WTC11 (cell line): ENCODE data around the gene GRK6. TPM values are rescaled to one million over a fixed set of nuclear protein-coding genes. Genes with fewer than 3 reads are reported as not detected.

Experiments used
- ATAC-seq: fragments of 200-7000 bp; cut with Tn5 transposase; 2 replicates; pipeline ENCODE4 v1.10.0; 2021; ENCODE audit warnings: mild to moderate bottlenecking, moderate library complexity
- CTCF ChIA-PET: fragments of 300-600 bp; sonication (Branson Sonifier 250); formaldehyde crosslinking; loops from one replicate; lab custom pipeline; 2021; ENCODE audit warnings: antibody characterized with exemption; lab: Charles Lee
- POLR2A ChIA-PET: fragments of 350-600 bp; sonication (Branson Sonifier 250); formaldehyde crosslinking; loops from one replicate; lab custom pipeline; 2021; ENCODE audit warnings: antibody characterized with exemption; lab: Charles Lee
- DNase-seq: peaks from one replicate; pipeline ENCODE4 v3.0.0; 2021; ENCODE audit warnings: low spot score
- H3K27ac Mint-ChIP-seq: 2 replicates; pipeline ENCODE4 v1.8.0; 2021; ENCODE audit warnings: mixed read lengths
- H3K27me3 Mint-ChIP-seq: 2 replicates; pipeline ENCODE4 v1.8.0; 2021; ENCODE audit warnings: low read depth, mild to moderate bottlenecking, moderate library complexity, mixed read lengths
- H3K36me3 Mint-ChIP-seq: 2 replicates; pipeline ENCODE4 v1.8.0; 2021; ENCODE audit warnings: mixed read lengths
- H3K4me1 Mint-ChIP-seq: 2 replicates; pipeline ENCODE4 v1.8.0; 2022; ENCODE audit warnings: mixed read lengths
- H3K4me3 Mint-ChIP-seq: 2 replicates; pipeline ENCODE4 v1.8.0; 2021; ENCODE audit warnings: mild to moderate bottlenecking, moderate library complexity, mixed read lengths
- H3K9me3 Mint-ChIP-seq: 2 replicates; pipeline ENCODE4 v1.8.0; 2021; ENCODE audit warnings: mixed read lengths
- GRHL2 ChIP-seq: fragments of 250-450 bp; sonication (Bioruptor Pico); IDR thresholded peaks from 2 replicates; pipeline ENCODE4 v1.8.0; 2022; ENCODE audit warnings: mild to moderate bottlenecking, moderate library complexity; ENCODE audit not compliant: insufficient replicate concordance, severe bottlenecking
- IRF2 ChIP-seq: sonication (generic); formaldehyde crosslinking; IDR thresholded peaks from 2 replicates; pipeline ENCODE4 v1.8.0; 2022; ENCODE audit warnings: low read depth, missing genetic modification reagents, borderline replicate concordance
- NR2C2 ChIP-seq: sonication (generic); formaldehyde crosslinking; IDR thresholded peaks from 2 replicates; pipeline ENCODE4 v1.8.0; 2022; ENCODE audit warnings: mild to moderate bottlenecking, missing genetic modification reagents
- OVOL2 ChIP-seq: fragments of 250-450 bp; sonication (Bioruptor Pico); IDR thresholded peaks from 2 replicates; pipeline ENCODE4 v1.9.0; 2021; ENCODE audit warnings: mild to moderate bottlenecking, borderline replicate concordance
- SMAD3 ChIP-seq: sonication (generic); formaldehyde crosslinking; IDR thresholded peaks from 2 replicates; pipeline ENCODE4 v1.8.0; 2022; ENCODE audit warnings: missing genetic modification reagents, mild to moderate bottlenecking, borderline replicate concordance
- SMAD4 ChIP-seq: sonication (generic); formaldehyde crosslinking; IDR thresholded peaks from 2 replicates; pipeline ENCODE4 v1.8.0; 2022; ENCODE audit warnings: mild to moderate bottlenecking, missing genetic modification reagents
- ZNF317 ChIP-seq: sonication (generic); formaldehyde crosslinking; IDR thresholded peaks from 2 replicates; pipeline ENCODE4 v1.8.1; 2023; ENCODE audit warnings: low read depth, mild to moderate bottlenecking, moderate library complexity, missing genetic modification reagents, borderline replicate concordance
- ZNF416 ChIP-seq: fragments of 250-450 bp; sonication (Bioruptor Pico); IDR thresholded peaks from 2 replicates; pipeline ENCODE4 v1.9.0; 2021; ENCODE audit warnings: mild to moderate bottlenecking, inconsistent platforms
- ZNF423 ChIP-seq: fragments of 250-450 bp; sonication (Bioruptor Pico); IDR thresholded peaks from 2 replicates; pipeline ENCODE4 v2.1.2; 2022; ENCODE audit warnings: mild to moderate bottlenecking, moderate library complexity
- total RNA-seq: library from RNA; stranded (reverse); gene quantifications from 3 replicates; pipeline ENCODE4 v1.2.3, GENCODE V29; 2021
- TF ChIP-seq, protein P1 (sequence below): fragments of 250-450 bp; sonication (Bioruptor Pico); IDR thresholded peaks from 2 replicates; pipeline ENCODE4 v1.9.0; 2021; ENCODE audit warnings: mild to moderate bottlenecking, borderline replicate concordance
- TF ChIP-seq, protein P2 (sequence below): sonication (generic); formaldehyde crosslinking; IDR thresholded peaks from 2 replicates; pipeline ENCODE4 v1.8.0; 2023; ENCODE audit warnings: mild to moderate bottlenecking, missing genetic modification reagents
- TF ChIP-seq, protein P3 (sequence below): sonication (generic); formaldehyde crosslinking; IDR thresholded peaks from 2 replicates; pipeline ENCODE4 v1.8.1; 2023; ENCODE audit warnings: mild to moderate bottlenecking, missing genetic modification reagents, borderline replicate concordance
- TF ChIP-seq, protein P4 (sequence below): sonication (generic); formaldehyde crosslinking; IDR thresholded peaks from 2 replicates; pipeline ENCODE4 v1.8.1; 2022; ENCODE audit warnings: low read depth, missing genetic modification reagents, borderline replicate concordance
- TF ChIP-seq, protein P5 (sequence below): fragments of 250-450 bp; sonication (Bioruptor Pico); IDR thresholded peaks from 2 replicates; pipeline ENCODE4 v1.9.0; 2021; ENCODE audit warnings: mild to moderate bottlenecking
- TF ChIP-seq, protein P6 (sequence below): fragments of 250-450 bp; sonication (Bioruptor Pico); conservative IDR thresholded peaks from 2 replicates; pipeline ENCODE4 v1.9.0; 2021; ENCODE audit warnings: mild to moderate bottlenecking
- TF ChIP-seq, protein P7 (sequence below): sonication (generic); formaldehyde crosslinking; IDR thresholded peaks from 2 replicates; pipeline ENCODE4 v1.8.1; 2023; ENCODE audit warnings: mild to moderate bottlenecking, missing genetic modification reagents, moderate library complexity

The GRK6 gene
- total RNA-seq, 1 experiment from 2014 or later = 69.2 TPM

DNA sequence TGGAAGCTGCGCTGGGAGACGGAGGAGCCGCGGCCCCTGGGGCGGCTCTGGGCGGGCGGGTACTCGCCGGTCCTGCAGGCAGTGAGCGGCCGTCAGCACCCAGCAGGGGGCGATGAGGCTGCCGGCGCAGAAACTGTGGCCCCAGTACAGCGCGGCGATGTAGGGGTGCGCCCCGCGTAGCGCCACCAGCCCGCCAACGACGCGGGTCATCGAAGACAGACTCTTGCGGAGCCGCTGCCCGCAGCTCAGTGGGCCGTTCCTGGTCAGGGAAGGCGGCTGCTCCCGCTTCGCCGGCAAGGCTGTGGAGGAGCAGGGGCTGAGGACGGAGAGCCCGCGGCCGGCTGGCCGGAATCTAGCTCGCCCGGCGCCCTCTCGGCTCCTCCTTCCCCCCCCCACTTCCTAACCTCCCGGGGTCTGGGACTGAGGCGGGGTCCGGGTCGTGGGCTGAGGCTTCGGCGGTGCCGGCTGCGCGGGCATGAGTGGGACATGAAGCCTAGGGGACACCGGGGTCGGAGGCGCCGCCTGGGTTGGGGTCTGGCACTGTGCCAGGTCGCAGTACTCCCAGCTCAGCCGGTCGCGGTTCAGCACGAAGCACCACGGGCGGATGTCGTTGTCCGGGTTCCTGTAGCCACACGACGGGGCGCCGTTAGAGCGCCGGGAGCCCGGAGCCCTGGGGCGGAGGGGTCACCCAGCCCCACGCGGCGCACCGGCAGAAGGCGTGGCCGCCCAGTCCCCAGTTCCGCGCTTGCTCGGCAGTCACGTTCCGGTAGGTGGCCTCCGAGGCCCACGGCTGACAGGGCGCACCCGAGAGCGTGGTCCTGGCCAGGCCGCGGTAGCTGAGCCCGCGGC is 22.5 kb upstream of the GRK6 start:
- peak; percentile 26 for ATAC-seq
- POLR2A ChIA-PET = interaction anchor here (0.7 to 4.1 kb wide), 8 partner anchors 15 to 51 kb away, joined by 3 to 38 read pairs (median 4); partner anchors contain the start of genes GRK6 and PRR7
- peaks cover 83% of the 10 kb centered on the region for H3K27me3 Mint-ChIP-seq
- H3K27ac Mint-ChIP-seq = no peak overlapping the region
- H3K36me3 Mint-ChIP-seq = no peaks in the 10 kb centered on the region
- H3K4me1 Mint-ChIP-seq = peaks cover 9% of the 10 kb centered on the region
- H3K9me3 Mint-ChIP-seq = no peaks in the 10 kb centered on the region
- CTCF ChIA-PET = interaction anchor here (0.6 to 7.9 kb wide), 27 partner anchors 8 to 112 kb away, joined by 3 to 202 read pairs (median 12); partner anchors contain the start of genes DDX41, DOK3, GRK6 and LMAN2
- H3K4me3 Mint-ChIP-seq = peak overlapping the region; percentile 84
- peak; percentile 75 for DNase-seq
- TF ChIP-seq ZNF317 (CRISPR knock-in tag) (peak; percentile 40; the same call in 1 of the 2 replicates), ZNF416 (CRISPR knock-in tag) (no peak), IRF2 (CRISPR knock-in tag) (no peak), SMAD4 (no peak), NR2C2 (CRISPR knock-in tag) (no peak), SMAD3 (CRISPR knock-in tag) (no peak), ZNF423 (peak; percentile 62), OVOL2 (no peak), GRHL2 (no peak)
- TF ChIP-seq, protein P1, sequence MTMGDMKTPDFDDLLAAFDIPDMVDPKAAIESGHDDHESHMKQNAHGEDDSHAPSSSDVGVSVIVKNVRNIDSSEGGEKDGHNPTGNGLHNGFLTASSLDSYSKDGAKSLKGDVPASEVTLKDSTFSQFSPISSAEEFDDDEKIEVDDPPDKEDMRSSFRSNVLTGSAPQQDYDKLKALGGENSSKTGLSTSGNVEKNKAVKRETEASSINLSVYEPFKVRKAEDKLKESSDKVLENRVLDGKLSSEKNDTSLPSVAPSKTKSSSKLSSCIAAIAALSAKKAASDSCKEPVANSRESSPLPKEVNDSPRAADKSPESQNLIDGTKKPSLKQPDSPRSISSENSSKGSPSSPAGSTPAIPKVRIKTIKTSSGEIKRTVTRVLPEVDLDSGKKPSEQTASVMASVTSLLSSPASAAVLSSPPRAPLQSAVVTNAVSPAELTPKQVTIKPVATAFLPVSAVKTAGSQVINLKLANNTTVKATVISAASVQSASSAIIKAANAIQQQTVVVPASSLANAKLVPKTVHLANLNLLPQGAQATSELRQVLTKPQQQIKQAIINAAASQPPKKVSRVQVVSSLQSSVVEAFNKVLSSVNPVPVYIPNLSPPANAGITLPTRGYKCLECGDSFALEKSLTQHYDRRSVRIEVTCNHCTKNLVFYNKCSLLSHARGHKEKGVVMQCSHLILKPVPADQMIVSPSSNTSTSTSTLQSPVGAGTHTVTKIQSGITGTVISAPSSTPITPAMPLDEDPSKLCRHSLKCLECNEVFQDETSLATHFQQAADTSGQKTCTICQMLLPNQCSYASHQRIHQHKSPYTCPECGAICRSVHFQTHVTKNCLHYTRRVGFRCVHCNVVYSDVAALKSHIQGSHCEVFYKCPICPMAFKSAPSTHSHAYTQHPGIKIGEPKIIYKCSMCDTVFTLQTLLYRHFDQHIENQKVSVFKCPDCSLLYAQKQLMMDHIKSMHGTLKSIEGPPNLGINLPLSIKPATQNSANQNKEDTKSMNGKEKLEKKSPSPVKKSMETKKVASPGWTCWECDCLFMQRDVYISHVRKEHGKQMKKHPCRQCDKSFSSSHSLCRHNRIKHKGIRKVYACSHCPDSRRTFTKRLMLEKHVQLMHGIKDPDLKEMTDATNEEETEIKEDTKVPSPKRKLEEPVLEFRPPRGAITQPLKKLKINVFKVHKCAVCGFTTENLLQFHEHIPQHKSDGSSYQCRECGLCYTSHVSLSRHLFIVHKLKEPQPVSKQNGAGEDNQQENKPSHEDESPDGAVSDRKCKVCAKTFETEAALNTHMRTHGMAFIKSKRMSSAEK (CRISPR knock-in tag) = no peak
- TF ChIP-seq, protein P2, sequence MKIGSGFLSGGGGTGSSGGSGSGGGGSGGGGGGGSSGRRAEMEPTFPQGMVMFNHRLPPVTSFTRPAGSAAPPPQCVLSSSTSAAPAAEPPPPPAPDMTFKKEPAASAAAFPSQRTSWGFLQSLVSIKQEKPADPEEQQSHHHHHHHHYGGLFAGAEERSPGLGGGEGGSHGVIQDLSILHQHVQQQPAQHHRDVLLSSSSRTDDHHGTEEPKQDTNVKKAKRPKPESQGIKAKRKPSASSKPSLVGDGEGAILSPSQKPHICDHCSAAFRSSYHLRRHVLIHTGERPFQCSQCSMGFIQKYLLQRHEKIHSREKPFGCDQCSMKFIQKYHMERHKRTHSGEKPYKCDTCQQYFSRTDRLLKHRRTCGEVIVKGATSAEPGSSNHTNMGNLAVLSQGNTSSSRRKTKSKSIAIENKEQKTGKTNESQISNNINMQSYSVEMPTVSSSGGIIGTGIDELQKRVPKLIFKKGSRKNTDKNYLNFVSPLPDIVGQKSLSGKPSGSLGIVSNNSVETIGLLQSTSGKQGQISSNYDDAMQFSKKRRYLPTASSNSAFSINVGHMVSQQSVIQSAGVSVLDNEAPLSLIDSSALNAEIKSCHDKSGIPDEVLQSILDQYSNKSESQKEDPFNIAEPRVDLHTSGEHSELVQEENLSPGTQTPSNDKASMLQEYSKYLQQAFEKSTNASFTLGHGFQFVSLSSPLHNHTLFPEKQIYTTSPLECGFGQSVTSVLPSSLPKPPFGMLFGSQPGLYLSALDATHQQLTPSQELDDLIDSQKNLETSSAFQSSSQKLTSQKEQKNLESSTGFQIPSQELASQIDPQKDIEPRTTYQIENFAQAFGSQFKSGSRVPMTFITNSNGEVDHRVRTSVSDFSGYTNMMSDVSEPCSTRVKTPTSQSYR (CRISPR knock-in tag) = no peak
- TF ChIP-seq, protein P3, sequence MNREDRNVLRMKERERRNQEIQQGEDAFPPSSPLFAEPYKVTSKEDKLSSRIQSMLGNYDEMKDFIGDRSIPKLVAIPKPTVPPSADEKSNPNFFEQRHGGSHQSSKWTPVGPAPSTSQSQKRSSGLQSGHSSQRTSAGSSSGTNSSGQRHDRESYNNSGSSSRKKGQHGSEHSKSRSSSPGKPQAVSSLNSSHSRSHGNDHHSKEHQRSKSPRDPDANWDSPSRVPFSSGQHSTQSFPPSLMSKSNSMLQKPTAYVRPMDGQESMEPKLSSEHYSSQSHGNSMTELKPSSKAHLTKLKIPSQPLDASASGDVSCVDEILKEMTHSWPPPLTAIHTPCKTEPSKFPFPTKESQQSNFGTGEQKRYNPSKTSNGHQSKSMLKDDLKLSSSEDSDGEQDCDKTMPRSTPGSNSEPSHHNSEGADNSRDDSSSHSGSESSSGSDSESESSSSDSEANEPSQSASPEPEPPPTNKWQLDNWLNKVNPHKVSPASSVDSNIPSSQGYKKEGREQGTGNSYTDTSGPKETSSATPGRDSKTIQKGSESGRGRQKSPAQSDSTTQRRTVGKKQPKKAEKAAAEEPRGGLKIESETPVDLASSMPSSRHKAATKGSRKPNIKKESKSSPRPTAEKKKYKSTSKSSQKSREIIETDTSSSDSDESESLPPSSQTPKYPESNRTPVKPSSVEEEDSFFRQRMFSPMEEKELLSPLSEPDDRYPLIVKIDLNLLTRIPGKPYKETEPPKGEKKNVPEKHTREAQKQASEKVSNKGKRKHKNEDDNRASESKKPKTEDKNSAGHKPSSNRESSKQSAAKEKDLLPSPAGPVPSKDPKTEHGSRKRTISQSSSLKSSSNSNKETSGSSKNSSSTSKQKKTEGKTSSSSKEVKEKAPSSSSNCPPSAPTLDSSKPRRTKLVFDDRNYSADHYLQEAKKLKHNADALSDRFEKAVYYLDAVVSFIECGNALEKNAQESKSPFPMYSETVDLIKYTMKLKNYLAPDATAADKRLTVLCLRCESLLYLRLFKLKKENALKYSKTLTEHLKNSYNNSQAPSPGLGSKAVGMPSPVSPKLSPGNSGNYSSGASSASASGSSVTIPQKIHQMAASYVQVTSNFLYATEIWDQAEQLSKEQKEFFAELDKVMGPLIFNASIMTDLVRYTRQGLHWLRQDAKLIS (CRISPR knock-in tag) = no peak
- TF ChIP-seq, protein P4, sequence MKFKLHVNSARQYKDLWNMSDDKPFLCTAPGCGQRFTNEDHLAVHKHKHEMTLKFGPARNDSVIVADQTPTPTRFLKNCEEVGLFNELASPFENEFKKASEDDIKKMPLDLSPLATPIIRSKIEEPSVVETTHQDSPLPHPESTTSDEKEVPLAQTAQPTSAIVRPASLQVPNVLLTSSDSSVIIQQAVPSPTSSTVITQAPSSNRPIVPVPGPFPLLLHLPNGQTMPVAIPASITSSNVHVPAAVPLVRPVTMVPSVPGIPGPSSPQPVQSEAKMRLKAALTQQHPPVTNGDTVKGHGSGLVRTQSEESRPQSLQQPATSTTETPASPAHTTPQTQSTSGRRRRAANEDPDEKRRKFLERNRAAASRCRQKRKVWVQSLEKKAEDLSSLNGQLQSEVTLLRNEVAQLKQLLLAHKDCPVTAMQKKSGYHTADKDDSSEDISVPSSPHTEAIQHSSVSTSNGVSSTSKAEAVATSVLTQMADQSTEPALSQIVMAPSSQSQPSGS = no peak
- TF ChIP-seq, protein P5, sequence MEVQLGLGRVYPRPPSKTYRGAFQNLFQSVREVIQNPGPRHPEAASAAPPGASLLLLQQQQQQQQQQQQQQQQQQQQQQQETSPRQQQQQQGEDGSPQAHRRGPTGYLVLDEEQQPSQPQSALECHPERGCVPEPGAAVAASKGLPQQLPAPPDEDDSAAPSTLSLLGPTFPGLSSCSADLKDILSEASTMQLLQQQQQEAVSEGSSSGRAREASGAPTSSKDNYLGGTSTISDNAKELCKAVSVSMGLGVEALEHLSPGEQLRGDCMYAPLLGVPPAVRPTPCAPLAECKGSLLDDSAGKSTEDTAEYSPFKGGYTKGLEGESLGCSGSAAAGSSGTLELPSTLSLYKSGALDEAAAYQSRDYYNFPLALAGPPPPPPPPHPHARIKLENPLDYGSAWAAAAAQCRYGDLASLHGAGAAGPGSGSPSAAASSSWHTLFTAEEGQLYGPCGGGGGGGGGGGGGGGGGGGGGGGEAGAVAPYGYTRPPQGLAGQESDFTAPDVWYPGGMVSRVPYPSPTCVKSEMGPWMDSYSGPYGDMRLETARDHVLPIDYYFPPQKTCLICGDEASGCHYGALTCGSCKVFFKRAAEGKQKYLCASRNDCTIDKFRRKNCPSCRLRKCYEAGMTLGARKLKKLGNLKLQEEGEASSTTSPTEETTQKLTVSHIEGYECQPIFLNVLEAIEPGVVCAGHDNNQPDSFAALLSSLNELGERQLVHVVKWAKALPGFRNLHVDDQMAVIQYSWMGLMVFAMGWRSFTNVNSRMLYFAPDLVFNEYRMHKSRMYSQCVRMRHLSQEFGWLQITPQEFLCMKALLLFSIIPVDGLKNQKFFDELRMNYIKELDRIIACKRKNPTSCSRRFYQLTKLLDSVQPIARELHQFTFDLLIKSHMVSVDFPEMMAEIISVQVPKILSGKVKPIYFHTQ = no peak
- TF ChIP-seq, protein P6, sequence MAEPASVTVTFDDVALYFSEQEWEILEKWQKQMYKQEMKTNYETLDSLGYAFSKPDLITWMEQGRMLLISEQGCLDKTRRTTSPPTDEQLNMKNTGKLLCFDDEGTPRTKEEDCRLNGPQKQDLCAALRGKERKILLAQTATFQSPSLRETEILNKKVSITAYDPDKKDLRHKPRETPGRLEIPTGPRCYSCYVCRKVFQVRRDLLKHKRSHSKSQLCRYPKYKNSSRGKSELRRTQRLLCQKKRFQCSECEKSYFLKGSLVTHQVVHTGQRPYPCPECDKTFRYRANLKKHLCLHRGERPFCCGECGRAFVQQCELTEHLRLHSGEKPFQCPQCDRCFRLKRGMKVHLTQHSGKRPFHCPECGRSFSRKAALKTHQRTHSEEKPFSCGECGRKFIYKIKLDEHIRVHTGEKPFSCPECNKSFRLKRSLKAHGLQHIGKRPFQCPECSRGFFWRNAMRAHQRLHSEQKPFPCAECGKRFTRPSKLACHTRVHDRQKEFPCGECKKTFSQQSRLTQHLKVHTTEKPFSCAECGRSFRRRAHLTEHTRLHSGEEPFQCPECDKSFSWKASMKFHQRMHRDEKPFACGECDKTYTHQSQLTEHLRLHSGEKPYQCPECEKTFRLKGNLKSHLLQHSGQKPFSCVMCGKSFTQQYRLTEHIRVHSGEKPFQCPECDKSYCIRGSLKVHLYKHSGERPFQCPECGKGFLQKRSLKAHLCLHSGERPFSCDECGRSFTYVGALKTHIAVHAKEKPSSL (CRISPR knock-in tag) = no peak
- TF ChIP-seq, protein P7, sequence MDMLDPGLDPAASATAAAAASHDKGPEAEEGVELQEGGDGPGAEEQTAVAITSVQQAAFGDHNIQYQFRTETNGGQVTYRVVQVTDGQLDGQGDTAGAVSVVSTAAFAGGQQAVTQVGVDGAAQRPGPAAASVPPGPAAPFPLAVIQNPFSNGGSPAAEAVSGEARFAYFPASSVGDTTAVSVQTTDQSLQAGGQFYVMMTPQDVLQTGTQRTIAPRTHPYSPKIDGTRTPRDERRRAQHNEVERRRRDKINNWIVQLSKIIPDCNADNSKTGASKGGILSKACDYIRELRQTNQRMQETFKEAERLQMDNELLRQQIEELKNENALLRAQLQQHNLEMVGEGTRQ = no peak
